ENCODE measurements around the gene RNF26.

- TF ChIP-seq E2F4 (CRISPR knock-in tag; IDR thresholded peaks at IDR 0.05; ENCODE audit: borderline replicate concordance, low read depth) (no peak), CTCF (IDR thresholded peaks at IDR 0.05) (no peak), FOXP4 (CRISPR knock-in tag; IDR thresholded peaks at IDR 0.05) (no peak), NFYB (CRISPR knock-in tag; conservative IDR thresholded peaks at IDR 0.05; ENCODE audit: low read depth) (no peak), SMAD3 (CRISPR knock-in tag; IDR thresholded peaks at IDR 0.05; ENCODE audit: borderline replicate concordance) (no peak), USF1 (CRISPR knock-in tag; IDR thresholded peaks at IDR 0.05) (no peak), TEAD4 (CRISPR knock-in tag; IDR thresholded peaks at IDR 0.05) (no peak), ZBTB21 (CRISPR knock-in tag; IDR thresholded peaks at IDR 0.05; ENCODE audit: borderline replicate concordance) (no peak), ZNF121 (CRISPR knock-in tag; IDR thresholded peaks at IDR 0.05) (no peak)
- TF ChIP-seq, protein P1, sequence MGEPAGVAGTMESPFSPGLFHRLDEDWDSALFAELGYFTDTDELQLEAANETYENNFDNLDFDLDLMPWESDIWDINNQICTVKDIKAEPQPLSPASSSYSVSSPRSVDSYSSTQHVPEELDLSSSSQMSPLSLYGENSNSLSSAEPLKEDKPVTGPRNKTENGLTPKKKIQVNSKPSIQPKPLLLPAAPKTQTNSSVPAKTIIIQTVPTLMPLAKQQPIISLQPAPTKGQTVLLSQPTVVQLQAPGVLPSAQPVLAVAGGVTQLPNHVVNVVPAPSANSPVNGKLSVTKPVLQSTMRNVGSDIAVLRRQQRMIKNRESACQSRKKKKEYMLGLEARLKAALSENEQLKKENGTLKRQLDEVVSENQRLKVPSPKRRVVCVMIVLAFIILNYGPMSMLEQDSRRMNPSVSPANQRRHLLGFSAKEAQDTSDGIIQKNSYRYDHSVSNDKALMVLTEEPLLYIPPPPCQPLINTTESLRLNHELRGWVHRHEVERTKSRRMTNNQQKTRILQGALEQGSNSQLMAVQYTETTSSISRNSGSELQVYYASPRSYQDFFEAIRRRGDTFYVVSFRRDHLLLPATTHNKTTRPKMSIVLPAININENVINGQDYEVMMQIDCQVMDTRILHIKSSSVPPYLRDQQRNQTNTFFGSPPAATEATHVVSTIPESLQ (CRISPR knock-in tag; IDR thresholded peaks at IDR 0.05), result no peak
Measured at GRCh38 chr11:119361056-119361787, 26.9 kb downstream of the RNF26 start.
